NCI-H146 treated with DMSO at 0.1 percent for 48 hours (cell line): Measurements from ENCODE around the gene PRR20E.
"Not testable (repeated sequence)": the region's sequence is repeated elsewhere in the genome, so short reads cannot be mapped to it uniquely, and the experiment has no call there.

Source experiments
- DNase-seq: peaks from one replicate; lab custom pipeline; 2025; ENCODE audit not compliant: unreplicated experiment; lab: John Stamatoyannopoulos, UW

PRR20E gene

GRCh38 chr13:57166897-57167296 lies at the start of gene PRR20E:
PRR20E (plus strand) TSS chr13:57167197; CDS start chr13:57167584, 387 bp downstream.
- DNase-seq: not testable (repeated sequence)

DNA sequence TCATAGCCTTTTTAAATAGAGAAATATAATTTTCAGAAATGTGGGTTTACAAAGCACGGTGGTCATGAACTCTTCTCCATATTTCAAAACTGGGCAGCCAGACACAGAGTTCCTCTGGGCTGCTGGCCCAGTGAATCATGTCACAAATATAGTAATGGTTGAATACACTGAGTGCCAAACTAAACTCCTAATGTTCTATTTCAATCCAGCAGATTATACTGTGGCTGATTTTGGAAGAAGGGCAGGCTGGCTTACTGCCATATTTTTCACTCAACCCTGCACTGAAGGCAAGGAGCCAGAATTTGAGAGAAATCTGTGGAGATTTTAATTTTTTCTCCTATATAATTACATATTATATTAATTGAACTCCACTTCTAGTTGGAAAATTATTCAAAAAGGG lies 43.3 kb upstream of the PRR20E start:
- DNase-seq: no peak

DNA sequence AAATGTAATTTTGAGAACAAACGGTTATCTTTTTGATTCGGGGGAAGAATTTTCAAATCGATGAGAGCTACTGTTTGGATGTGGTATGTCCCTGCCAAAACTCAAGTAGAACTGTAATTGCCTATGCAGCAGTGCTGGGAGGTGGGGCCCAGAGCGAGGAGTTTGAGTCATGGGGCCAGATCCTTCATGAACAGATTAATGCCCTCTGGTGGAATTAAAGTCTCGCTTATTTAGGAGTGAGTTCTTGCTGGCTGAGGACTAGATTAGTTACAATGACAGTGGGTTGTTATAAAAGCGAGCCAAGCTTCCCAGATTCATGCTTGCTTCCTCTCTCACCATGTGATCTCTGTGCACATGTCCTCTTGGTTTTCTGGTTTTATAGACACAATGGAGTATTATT lies 38.1 kb upstream of the PRR20E start:
- no peak for DNase-seq

DNA sequence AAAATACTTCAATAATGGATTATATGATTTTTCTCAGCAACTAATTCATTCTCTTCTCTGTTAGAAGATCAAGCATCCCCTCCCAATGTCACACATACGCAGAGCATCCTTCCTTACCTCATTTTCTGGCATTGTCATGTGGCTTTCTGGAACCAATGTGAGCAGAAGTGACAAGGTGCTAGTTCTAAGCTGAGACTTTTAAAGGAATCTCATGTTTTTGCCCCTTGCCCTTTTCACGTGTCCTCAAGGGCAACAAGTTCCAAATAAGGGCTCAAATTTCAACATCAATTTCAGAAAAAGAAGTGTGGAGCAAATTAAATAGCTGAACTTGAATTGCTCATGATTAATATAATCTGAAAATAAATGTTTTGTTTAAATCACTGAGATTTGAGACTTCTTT lies 30.9 kb upstream of the PRR20E start:
- no peak for DNase-seq

DNA sequence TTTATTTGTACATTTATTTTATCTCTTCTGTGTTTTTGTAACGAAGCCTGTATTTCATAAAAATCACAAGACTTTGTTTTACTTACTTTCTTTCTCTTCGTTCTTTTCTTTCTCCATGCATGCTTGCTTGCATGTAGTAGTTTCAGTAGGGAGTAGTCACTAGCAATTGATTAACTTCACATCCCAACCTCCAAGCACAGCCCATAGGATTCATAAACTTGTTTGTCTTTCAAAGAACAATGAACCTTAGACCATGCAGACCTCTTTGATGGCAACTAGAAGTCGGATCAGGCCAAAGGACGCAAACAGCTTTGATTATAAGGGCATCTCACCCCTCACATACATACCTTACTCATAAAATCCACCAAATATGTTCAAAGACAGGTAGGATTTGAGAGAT lies 29.4 kb upstream of the PRR20E start:
- no peak for DNase-seq

- DNase-seq: no peak
Observed at GRCh38 chr13:57138988-57139387, 28.0 kb upstream of the PRR20E start.

GRCh38 chr13:57139781-57140180 lies 27.2 kb upstream of the PRR20E start:
- DNase-seq: not testable (repeated sequence)

DNA sequence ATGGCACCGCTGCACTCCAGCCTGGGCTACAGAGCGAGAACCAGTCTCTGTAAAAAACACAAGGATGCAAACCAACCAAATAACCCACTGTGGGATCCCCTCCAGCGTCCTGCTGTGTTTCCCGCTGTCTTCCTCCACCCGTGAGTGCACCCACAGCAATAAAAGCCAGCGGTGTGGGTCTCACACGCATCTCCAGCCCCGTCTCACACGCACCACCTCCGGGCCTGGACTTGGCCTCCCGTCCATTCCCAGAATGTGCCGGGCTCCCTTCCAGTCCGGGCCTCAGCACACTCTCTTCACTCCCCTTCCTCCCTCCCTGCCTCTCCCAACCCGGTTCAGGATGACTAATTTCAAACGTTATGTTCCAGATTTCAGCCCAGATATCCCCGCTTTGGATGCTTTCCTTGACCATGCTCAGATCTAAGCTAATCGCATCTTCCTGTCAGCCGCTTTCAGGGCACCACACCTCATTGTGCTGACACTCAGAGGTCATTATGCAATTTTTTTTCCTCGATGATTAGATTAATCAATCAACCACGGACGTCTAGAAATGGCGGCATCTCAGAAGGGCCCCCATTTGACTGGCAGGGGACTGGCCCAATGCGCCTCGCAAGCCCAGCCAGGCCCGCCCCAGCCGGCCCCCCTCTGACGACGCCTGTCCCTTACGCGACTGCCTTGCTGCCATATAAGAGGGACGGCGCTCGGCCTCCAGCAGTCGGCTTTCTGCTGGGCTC lies 26.6 kb upstream of the PRR20E start, which contains the start of gene PRR20A:
TSS of gene PRR20A (plus strand) at position 684 of the 734 bp plus-strand sequence. CDS start 387 bp downstream, outside the sequence.
- not testable (repeated sequence) for DNase-seq

DNA sequence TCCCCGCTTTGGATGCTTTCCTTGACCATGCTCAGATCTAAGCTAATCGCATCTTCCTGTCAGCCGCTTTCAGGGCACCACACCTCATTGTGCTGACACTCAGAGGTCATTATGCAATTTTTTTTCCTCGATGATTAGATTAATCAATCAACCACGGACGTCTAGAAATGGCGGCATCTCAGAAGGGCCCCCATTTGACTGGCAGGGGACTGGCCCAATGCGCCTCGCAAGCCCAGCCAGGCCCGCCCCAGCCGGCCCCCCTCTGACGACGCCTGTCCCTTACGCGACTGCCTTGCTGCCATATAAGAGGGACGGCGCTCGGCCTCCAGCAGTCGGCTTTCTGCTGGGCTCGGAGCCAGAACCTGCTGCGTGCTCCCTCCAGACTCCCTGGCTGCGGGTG lies 19.8 kb upstream of the PRR20E start, which contains the start of gene PRR20B:
TSS of gene PRR20B (plus strand) at position 301 of the 400 bp plus-strand sequence. CDS start 387 bp downstream, outside the sequence.
- DNase-seq: not testable (repeated sequence)

- DNase-seq: not testable (repeated sequence)
Observed at GRCh38 chr13:57148106-57148505, 18.9 kb upstream of the PRR20E start.

DNA sequence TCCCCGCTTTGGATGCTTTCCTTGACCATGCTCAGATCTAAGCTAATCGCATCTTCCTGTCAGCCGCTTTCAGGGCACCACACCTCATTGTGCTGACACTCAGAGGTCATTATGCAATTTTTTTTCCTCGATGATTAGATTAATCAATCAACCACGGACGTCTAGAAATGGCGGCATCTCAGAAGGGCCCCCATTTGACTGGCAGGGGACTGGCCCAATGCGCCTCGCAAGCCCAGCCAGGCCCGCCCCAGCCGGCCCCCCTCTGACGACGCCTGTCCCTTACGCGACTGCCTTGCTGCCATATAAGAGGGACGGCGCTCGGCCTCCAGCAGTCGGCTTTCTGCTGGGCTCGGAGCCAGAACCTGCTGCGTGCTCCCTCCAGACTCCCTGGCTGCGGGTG lies 13.2 kb upstream of the PRR20E start, which contains the start of gene PRR20C:
TSS of gene PRR20C (plus strand) at position 301 of the 400 bp plus-strand sequence. CDS start 387 bp downstream, outside the sequence.
- not testable (repeated sequence) for DNase-seq

DNA sequence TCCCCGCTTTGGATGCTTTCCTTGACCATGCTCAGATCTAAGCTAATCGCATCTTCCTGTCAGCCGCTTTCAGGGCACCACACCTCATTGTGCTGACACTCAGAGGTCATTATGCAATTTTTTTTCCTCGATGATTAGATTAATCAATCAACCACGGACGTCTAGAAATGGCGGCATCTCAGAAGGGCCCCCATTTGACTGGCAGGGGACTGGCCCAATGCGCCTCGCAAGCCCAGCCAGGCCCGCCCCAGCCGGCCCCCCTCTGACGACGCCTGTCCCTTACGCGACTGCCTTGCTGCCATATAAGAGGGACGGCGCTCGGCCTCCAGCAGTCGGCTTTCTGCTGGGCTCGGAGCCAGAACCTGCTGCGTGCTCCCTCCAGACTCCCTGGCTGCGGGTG lies 6.7 kb upstream of the PRR20E start, which contains the start of gene PRR20D:
TSS of gene PRR20D (plus strand) at position 301 of the 400 bp plus-strand sequence. CDS start 387 bp downstream, outside the sequence.
- DNase-seq: not testable (repeated sequence)

GRCh38 chr13:57191667-57192066 lies 24.7 kb downstream of the PRR20E start:
- no peak for DNase-seq

GRCh38 chr13:57212989-57213388 lies 46.0 kb downstream of the PRR20E start:
- no peak for DNase-seq
